GM18505 (cell line): ENCODE data around the gene IGF2BP2.

ENCODE experiments used
- ATAC-seq: cut with Tn5 transposase; IDR thresholded peaks from one replicate; pipeline ENCODE4 v1.9.1; 2021; ENCODE audit not compliant: unreplicated experiment
- POLR2A ChIP-seq: IDR thresholded peaks from 4 replicates; pipeline ENCODE4 v1.6.1; 2011; ENCODE audit warnings: borderline replicate concordance; ENCODE audit not compliant: insufficient read depth, insufficient read length; ENCODE audit errors: extremely low read depth

The IGF2BP2 gene

GRCh38 chr3:185734725-185735096, 90.1 kb downstream of the IGF2BP2 start:
- no peak for ATAC-seq
- no peak for TF ChIP-seq POLR2A

GRCh38 chr3:185733980-185734724, 90.7 kb downstream of the IGF2BP2 start:
- TF ChIP-seq POLR2A: no peak
- no peak for ATAC-seq

- ATAC-seq: no peak
- no peak for TF ChIP-seq POLR2A
These were observed 92.1 kb downstream of the IGF2BP2 start for GRCh38 chr3:185732782-185733181.

GRCh38 chr3:185730550-185730949, 94.3 kb downstream of the IGF2BP2 start:
- ATAC-seq: no peak
- no peak for TF ChIP-seq POLR2A

- TF ChIP-seq POLR2A: no peak
- ATAC-seq: no peak
These were observed 95.3 kb downstream of the IGF2BP2 start for GRCh38 chr3:185729337-185730055.

- no peak for ATAC-seq
- TF ChIP-seq POLR2A: no peak
These were observed 96.1 kb downstream of the IGF2BP2 start for GRCh38 chr3:185728630-185729336.

GRCh38 chr3:185727873-185728272, 97.0 kb downstream of the IGF2BP2 start:
- ATAC-seq: no peak
- no peak for TF ChIP-seq POLR2A

GRCh38 chr3:185726254-185726967, 98.4 kb downstream of the IGF2BP2 start:
- TF ChIP-seq POLR2A: no peak
- ATAC-seq: no peak

- TF ChIP-seq POLR2A: no peak
- ATAC-seq: no peak
These were observed 100.1 kb downstream of the IGF2BP2 start for GRCh38 chr3:185724761-185725160.

GRCh38 chr3:185724251-185724650, 100.6 kb downstream of the IGF2BP2 start:
- ATAC-seq: no peak
- no peak for TF ChIP-seq POLR2A

GRCh38 chr3:185722881-185723280, 102.0 kb downstream of the IGF2BP2 start:
- TF ChIP-seq POLR2A: no peak
- ATAC-seq: no peak

- no peak for ATAC-seq
- no peak for TF ChIP-seq POLR2A
These were observed 102.9 kb downstream of the IGF2BP2 start for GRCh38 chr3:185721970-185722369.

GRCh38 chr3:185720326-185720725, 104.5 kb downstream of the IGF2BP2 start:
- no peak for ATAC-seq

More at GRCh38 chr3:185720326-185720725, 104.5 kb downstream of the IGF2BP2 start:
- no peak for TF ChIP-seq POLR2A
